K562 (cell line): ENCODE results near the gene PRR5.

ENCODE experiments used
- CTCF ChIP-seq, 3 experiments: IDR thresholded peaks in 2 of 3; conservative IDR thresholded peaks in 1 of 3; 2 replicates each; pipeline ENCODE4 v1.5.1; 2011 to 2012; ENCODE audit warnings: low read length in 3 of 3, mild to moderate bottlenecking in 3 of 3, control low read depth in 2 of 3, improper control_type of control experiment in 1 of 3, inconsistent platforms in 1 of 3, low read depth in 1 of 3, mixed read lengths in 1 of 3, moderate library complexity in 1 of 3; ENCODE audit not compliant: insufficient read depth in 2 of 3
- POLR2A ChIP-seq: fragments of 450-650 bp; conservative IDR thresholded peaks from 2 replicates; pipeline ENCODE4 v1.6.1; 2016
- RB1 ChIP-seq: fragments of 450-650 bp; IDR thresholded peaks from 2 replicates; pipeline ENCODE4 v1.6.1; 2017; ENCODE audit warnings: low read depth, mild to moderate bottlenecking
- SP1 ChIP-seq: sonication (generic); formaldehyde crosslinking; IDR thresholded peaks from 2 replicates; pipeline ENCODE4 v1.8.1; 2022; ENCODE audit warnings: mild to moderate bottlenecking, missing genetic modification reagents
- ZSCAN29 ChIP-seq: fragments of 450-650 bp; IDR thresholded peaks from 2 replicates; pipeline ENCODE4 v1.6.1; 2017

GRCh38 chr22:44660051-44660830 is 41.8 kb upstream of the PRR5 start:
- TF ChIP-seq CTCF (IDR thresholded peaks at IDR 0.05 in 2 of 3, conservative IDR thresholded peaks at IDR 0.05 in 1 of 3; ENCODE audit: insufficient read depth in 2 of 3, low read depth in 1 of 3, low read length in 3 of 3) (no peak), ZSCAN29 (no peak), RB1 (no peak), SP1 (no peak), POLR2A (no peak)
